GM12878 (cell line): ENCODE data around the gene LRRC61. TPM values are rescaled to one million over a fixed set of nuclear protein-coding genes. Genes with fewer than 3 reads are reported as not detected.

Experiments
- ATAC-seq: fragments of 200-7000 bp; cut with Tn5 transposase; 3 replicates; pipeline ENCODE4 v1.9.1; 2020; ENCODE audit warnings: mild to moderate bottlenecking, moderate library complexity
- BruUV-seq: library from RNA; stranded (reverse); fragments of 400-500 nt; replicated peaks from 2 replicates; lab custom pipeline; 2021; lab: Mats Ljungman, UMichigan
- CTCF ChIA-PET: fragments of 300-600 bp; sonication (Branson Sonifier 250); formaldehyde crosslinking; extraction: SDS; loops from one replicate; lab custom pipeline; 2021; ENCODE audit warnings: inconsistent platforms; lab: Yijun Ruan, JAX
- POLR2A ChIA-PET: fragments of 350-600 bp; formaldehyde crosslinking; extraction: SDS; loops from one replicate; lab custom pipeline; 2021; ENCODE audit warnings: inconsistent platforms; lab: Charles Lee
- RAD21 ChIA-PET: fragments of 300-600 bp; sonication (Branson Sonifier 250); formaldehyde crosslinking; loops from one replicate; lab custom pipeline; 2023; ENCODE audit warnings: antibody characterized with exemption; ENCODE audit not compliant: unreplicated experiment; lab: Charles Lee
- SMC1A ChIA-PET: fragments of 300-600 bp; sonication (Branson Sonifier 250); formaldehyde crosslinking; loops from one replicate; lab custom pipeline; 2023; ENCODE audit not compliant: unreplicated experiment, uncharacterized antibody; lab: Charles Lee
- DNase-seq: peaks from one replicate; pipeline ENCODE4 v3.0.0-alpha.2; 2011; ENCODE audit warnings: low read depth, low spot score
- FAIRE-seq: peaks from 3 replicates; lab custom pipeline; 2011; peaks lifted over from hg19 to GRCh38; lab: Jason Lieb, UNC
- H2AFZ ChIP-seq: 2 replicates; pipeline ENCODE4 v1.6.0; 2011; ENCODE audit warnings: low read depth, low read length, control low read depth; ENCODE audit not compliant: control insufficient read depth
- H3K27ac ChIP-seq: 2 replicates; pipeline ENCODE4 v1.5.1; 2011; ENCODE audit warnings: control low read depth; ENCODE audit not compliant: control insufficient read depth, insufficient read depth
- H3K27me3 ChIP-seq, 2 experiments: replicated peaks in 1 of 2; 2 replicates each; pipeline versions ENCODE4 v1.6.0 to v1.6.1; 2011; ENCODE audit warnings: low read length in 1 of 2; ENCODE audit not compliant: control insufficient read depth in 2 of 2, insufficient read depth in 2 of 2
- H3K36me3 ChIP-seq, 2 experiments: 2 replicates each; pipeline ENCODE4 v1.5.1; 2011; ENCODE audit warnings: low read length in 1 of 2; ENCODE audit not compliant: control insufficient read depth in 2 of 2, insufficient read depth in 2 of 2
- H3K4me1 ChIP-seq: 2 replicates; pipeline ENCODE4 v1.6.1; 2011; ENCODE audit warnings: mild to moderate bottlenecking, low read length, moderate library complexity, mixed read lengths; ENCODE audit not compliant: control insufficient read depth, insufficient read depth
- H3K4me2 ChIP-seq: 2 replicates; pipeline ENCODE4 v1.6.0; 2011; ENCODE audit warnings: control low read depth; ENCODE audit not compliant: control insufficient read depth, insufficient read depth
- H3K4me3 ChIP-seq: fragments of 200-600 bp; sonication (generic); 2 replicates; pipeline ENCODE4 v1.5.1; 2016
- H3K79me2 ChIP-seq: 2 replicates; pipeline ENCODE4 v1.6.0; 2011; ENCODE audit warnings: low read length; ENCODE audit not compliant: control insufficient read depth, insufficient read depth
- H3K9ac ChIP-seq: 2 replicates; pipeline ENCODE4 v1.8.0; 2011; ENCODE audit warnings: low read length, control low read depth, mixed read lengths; ENCODE audit not compliant: control insufficient read depth, insufficient read depth
- H3K9me3 ChIP-seq: replicated peaks from 3 replicates; pipeline ENCODE4 v1.5.1; 2011; ENCODE audit warnings: mild to moderate bottlenecking, low read length; ENCODE audit not compliant: control insufficient read depth, insufficient read depth
- H4K20me1 ChIP-seq: 2 replicates; pipeline ENCODE4 v1.6.0; 2011; ENCODE audit not compliant: control insufficient read depth, insufficient read depth
- BCL11A ChIP-seq: IDR thresholded peaks from 2 replicates; pipeline ENCODE4 v1.6.1; 2011; ENCODE audit warnings: low read depth, low read length
- CHD1 ChIP-seq: IDR thresholded peaks from 2 replicates; pipeline ENCODE4 v1.6.1; 2012; ENCODE audit warnings: low read depth, low read length, improper control_type of control experiment
- FOS ChIP-seq: IDR thresholded peaks from 3 replicates; pipeline ENCODE4 v1.6.1; 2011; ENCODE audit warnings: borderline replicate concordance; ENCODE audit not compliant: insufficient read length; ENCODE audit errors: extremely low read depth
- IRF3 ChIP-seq: fragments of 450-650 bp; IDR thresholded peaks from 2 replicates; pipeline ENCODE4 v1.6.1; 2014; ENCODE audit warnings: mild to moderate bottlenecking
- IRF4 ChIP-seq: IDR thresholded peaks from 2 replicates; pipeline ENCODE4 v1.6.1; 2011; ENCODE audit warnings: low read depth, low read length
- KAT2A ChIP-seq: conservative IDR thresholded peaks from 2 replicates; pipeline ENCODE4 v1.6.1; 2011; ENCODE audit warnings: low read depth, low read length; ENCODE audit not compliant: control insufficient read depth
- NBN ChIP-seq: fragments of 450-650 bp; IDR thresholded peaks from 2 replicates; pipeline ENCODE4 v1.6.1; 2016
- NR2C1 ChIP-seq: fragments of 450-650 bp; IDR thresholded peaks from 2 replicates; pipeline ENCODE4 v1.6.1; 2017; ENCODE audit warnings: antibody characterized with exemption, mild to moderate bottlenecking, moderate library complexity
- NR2F1 ChIP-seq: fragments of 450-650 bp; conservative IDR thresholded peaks from 2 replicates; pipeline ENCODE4 v1.6.1; 2017; ENCODE audit warnings: mild to moderate bottlenecking
- PAX8 ChIP-seq: fragments of 450-650 bp; IDR thresholded peaks from 2 replicates; pipeline ENCODE4 v1.6.1; 2017; ENCODE audit warnings: mild to moderate bottlenecking, moderate library complexity
- POLR2A ChIP-seq: IDR thresholded peaks from 2 replicates; pipeline ENCODE4 v1.6.1; 2011; ENCODE audit warnings: low read depth, mild to moderate bottlenecking, low read length
- POLR2AphosphoS2 ChIP-seq: IDR thresholded peaks from 2 replicates; pipeline ENCODE4 v1.6.1; 2011; ENCODE audit warnings: low read depth, mild to moderate bottlenecking, low read length, improper control_type of control experiment, moderate library complexity
- USF1 ChIP-seq: IDR thresholded peaks from 2 replicates; pipeline ENCODE4 v1.6.1; 2011; ENCODE audit warnings: borderline replicate concordance, low read depth, mild to moderate bottlenecking, moderate library complexity, mixed read lengths, low read length; ENCODE audit not compliant: insufficient read depth; ENCODE audit errors: extremely low read length
- YBX1 ChIP-seq: fragments of 450-650 bp; IDR thresholded peaks from 2 replicates; pipeline ENCODE4 v1.6.1; 2016; ENCODE audit warnings: antibody characterized with exemption
- ZBED1 ChIP-seq: IDR thresholded peaks from 2 replicates; pipeline ENCODE4 v1.6.1; 2016; ENCODE audit warnings: borderline replicate concordance
- ZNF24 ChIP-seq: fragments of 450-650 bp; IDR thresholded peaks from 2 replicates; pipeline ENCODE4 v1.6.1; 2017; ENCODE audit warnings: antibody characterized with exemption, mild to moderate bottlenecking
- WGBS: methylation state at CpG from one replicate; pipeline ENCODE4 v1.1.6; 2016; ENCODE audit warnings: low lambda C conversion rate; ENCODE audit not compliant: insufficient replicate concordance, insufficient coverage; ENCODE audit errors: missing lambda C conversion rate; 5-methylcytosine and 5-hydroxymethylcytosine counted together
- in situ Hi-C: fragments of 300-500 bp; cut with MboI; formaldehyde crosslinking; loops from 9 replicates; pipeline ENCODE4 v1.14.3; 2018; ENCODE audit warnings: mixed read lengths
- intact Hi-C: fragments of 100-400 bp; cut with micrococcal nuclease; formaldehyde crosslinking; loops from one replicate; pipeline ENCODE4 v1.14.2; 2022; ENCODE audit not compliant: unreplicated experiment
- polyA plus RNA-seq, 11 experiments: library from polyadenylated mRNA; depleted of rRNA in 4 of 11; unstranded in 6 of 11; stranded (reverse) in 5 of 11; fragments of >200 nt; fragmentation: Nextera tagmentation in 4 of 11; fragmentation: Illumina TruSeq in 1 of 11; extraction: Ambion mirVana in 4 of 11; extraction: Trizol in 1 of 11; gene quantifications; 1 replicate in 1 of 11; 2 replicates in 10 of 11; pipeline versions ENCODE4 v1.2.1 to v1.2.3, GENCODE V29; 2011 to 2016; ENCODE audit warnings: inconsistent platforms in 2 of 11, missing spikeins in 2 of 11, low read depth in 1 of 11
- total RNA-seq, 4 experiments: library from RNA; depleted of rRNA in 3 of 4; stranded (reverse); fragments of >200 nt in 3 of 4; fragmentation: Illumina TruSeq in 1 of 4; extraction: Trizol in 1 of 4; gene quantifications; 2 replicates each; pipeline versions ENCODE4 v1.2.1 to v1.2.3, GENCODE V29; 2013 to 2021
- TF ChIP-seq, protein P1 (sequence below): fragments of 450-650 bp; IDR thresholded peaks from 2 replicates; pipeline ENCODE4 v1.6.1; 2017; ENCODE audit warnings: mild to moderate bottlenecking
- TF ChIP-seq, protein P2 (sequence below): fragments of 450-650 bp; IDR thresholded peaks from 2 replicates; pipeline ENCODE4 v1.6.1; 2017; ENCODE audit warnings: mild to moderate bottlenecking, moderate library complexity

Gene LRRC61
- total and polyA plus RNA-seq, 10 of the 15 experiments (the other 5 are each of a cell fraction or from before 2014, with no cell fraction given): 1.4 to 54.2 (median 21.8) TPM

DNA sequence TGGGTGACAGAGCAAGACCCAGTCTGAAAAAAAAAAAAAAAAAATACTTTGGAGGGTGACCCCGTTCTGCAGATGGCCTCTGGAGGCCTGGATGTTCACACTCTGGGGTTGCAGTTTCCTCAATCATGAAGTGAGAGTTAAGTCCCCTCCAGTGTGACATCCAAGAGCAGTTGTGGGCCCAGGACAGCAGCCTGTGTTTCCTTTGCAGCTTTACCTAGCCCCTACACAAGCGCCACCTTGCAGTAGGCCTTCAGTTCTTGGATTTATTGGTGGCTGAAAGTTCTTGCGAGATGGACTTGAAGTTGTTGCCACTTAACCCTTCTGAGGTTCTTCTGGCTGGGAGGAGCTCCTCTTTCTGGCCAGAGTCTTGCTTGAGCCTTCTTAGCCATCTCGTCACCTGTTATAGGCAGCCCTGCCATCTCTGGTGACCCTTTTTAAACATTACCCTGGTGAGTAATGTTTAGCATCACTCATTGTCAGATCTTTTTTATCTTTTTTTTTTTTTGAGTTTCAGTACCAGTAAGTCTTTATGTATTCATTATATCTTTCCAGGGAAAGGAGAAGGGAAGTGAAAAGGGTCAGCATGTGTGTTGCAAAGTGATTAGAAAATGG lies 3.6 kb downstream of the LRRC61 start:
- Histone ChIP-seq H3K79me2 (peaks cover 34% of the 10 kb centered on the region), H2AFZ (no peak overlapping the region), H3K9ac (no peak overlapping the region), H3K4me1 (peaks cover 7% of the 10 kb centered on the region; the same call in 1 of the 2 replicates), H3K4me2 (no peak overlapping the region; the same call in 1 of the 2 replicates), H3K27ac (no peak overlapping the region), H3K36me3 (peaks cover 6 to 20% of the 10 kb centered on the region in 2 experiments), H4K20me1 (no peaks in the 10 kb centered on the region), H3K27me3 (no peaks in the 10 kb centered on the region), H3K4me3 (no peak overlapping the region), H3K9me3 (no peaks in the 10 kb centered on the region)
- WGBS: 91% methylated on average over 4 of the region's 4 CpGs
- no peak for DNase-seq
- CTCF ChIA-PET: interaction anchor here (0.7 to 1.3 kb wide), 5 partner anchors 18 to 107 kb away, joined by 3 to 5 read pairs (median 4); no protein-coding TSS in a partner anchor
- no peak for ATAC-seq
- no peak for FAIRE-seq
- POLR2A ChIA-PET: no interaction called here
- intact Hi-C loops: no loop called here
- no TSS peak for BruUV-seq
- RAD21 ChIA-PET: interaction anchor here (0.8 to 1.1 kb wide), 3 partner anchors 28 to 126 kb away, joined by 3 to 7 read pairs (median 3); no protein-coding TSS in a partner anchor
- in situ Hi-C loops: no loop called here
- SMC1A ChIA-PET: interaction anchor here (1.0 to 2.0 kb wide), 3 partner anchors 17 to 48 kb away, joined by 3 to 7 read pairs (median 4); no protein-coding TSS in a partner anchor
- TF ChIP-seq BCL11A (no peak), NBN (no peak), POLR2A (no peak), USF1 (no peak), POLR2AphosphoS2 (no peak), IRF4 (no peak), KAT2A (no peak), NR2F1 (no peak), PAX8 (no peak), IRF3 (no peak), ZNF24 (no peak), YBX1 (no peak), ZBED1 (no peak), FOS (no peak), CHD1 (no peak), NR2C1 (no peak)
- TF ChIP-seq, protein P1, sequence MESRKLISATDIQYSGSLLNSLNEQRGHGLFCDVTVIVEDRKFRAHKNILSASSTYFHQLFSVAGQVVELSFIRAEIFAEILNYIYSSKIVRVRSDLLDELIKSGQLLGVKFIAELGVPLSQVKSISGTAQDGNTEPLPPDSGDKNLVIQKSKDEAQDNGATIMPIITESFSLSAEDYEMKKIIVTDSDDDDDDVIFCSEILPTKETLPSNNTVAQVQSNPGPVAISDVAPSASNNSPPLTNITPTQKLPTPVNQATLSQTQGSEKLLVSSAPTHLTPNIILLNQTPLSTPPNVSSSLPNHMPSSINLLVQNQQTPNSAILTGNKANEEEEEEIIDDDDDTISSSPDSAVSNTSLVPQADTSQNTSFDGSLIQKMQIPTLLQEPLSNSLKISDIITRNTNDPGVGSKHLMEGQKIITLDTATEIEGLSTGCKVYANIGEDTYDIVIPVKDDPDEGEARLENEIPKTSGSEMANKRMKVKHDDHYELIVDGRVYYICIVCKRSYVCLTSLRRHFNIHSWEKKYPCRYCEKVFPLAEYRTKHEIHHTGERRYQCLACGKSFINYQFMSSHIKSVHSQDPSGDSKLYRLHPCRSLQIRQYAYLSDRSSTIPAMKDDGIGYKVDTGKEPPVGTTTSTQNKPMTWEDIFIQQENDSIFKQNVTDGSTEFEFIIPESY: no peak
- TF ChIP-seq, protein P2, sequence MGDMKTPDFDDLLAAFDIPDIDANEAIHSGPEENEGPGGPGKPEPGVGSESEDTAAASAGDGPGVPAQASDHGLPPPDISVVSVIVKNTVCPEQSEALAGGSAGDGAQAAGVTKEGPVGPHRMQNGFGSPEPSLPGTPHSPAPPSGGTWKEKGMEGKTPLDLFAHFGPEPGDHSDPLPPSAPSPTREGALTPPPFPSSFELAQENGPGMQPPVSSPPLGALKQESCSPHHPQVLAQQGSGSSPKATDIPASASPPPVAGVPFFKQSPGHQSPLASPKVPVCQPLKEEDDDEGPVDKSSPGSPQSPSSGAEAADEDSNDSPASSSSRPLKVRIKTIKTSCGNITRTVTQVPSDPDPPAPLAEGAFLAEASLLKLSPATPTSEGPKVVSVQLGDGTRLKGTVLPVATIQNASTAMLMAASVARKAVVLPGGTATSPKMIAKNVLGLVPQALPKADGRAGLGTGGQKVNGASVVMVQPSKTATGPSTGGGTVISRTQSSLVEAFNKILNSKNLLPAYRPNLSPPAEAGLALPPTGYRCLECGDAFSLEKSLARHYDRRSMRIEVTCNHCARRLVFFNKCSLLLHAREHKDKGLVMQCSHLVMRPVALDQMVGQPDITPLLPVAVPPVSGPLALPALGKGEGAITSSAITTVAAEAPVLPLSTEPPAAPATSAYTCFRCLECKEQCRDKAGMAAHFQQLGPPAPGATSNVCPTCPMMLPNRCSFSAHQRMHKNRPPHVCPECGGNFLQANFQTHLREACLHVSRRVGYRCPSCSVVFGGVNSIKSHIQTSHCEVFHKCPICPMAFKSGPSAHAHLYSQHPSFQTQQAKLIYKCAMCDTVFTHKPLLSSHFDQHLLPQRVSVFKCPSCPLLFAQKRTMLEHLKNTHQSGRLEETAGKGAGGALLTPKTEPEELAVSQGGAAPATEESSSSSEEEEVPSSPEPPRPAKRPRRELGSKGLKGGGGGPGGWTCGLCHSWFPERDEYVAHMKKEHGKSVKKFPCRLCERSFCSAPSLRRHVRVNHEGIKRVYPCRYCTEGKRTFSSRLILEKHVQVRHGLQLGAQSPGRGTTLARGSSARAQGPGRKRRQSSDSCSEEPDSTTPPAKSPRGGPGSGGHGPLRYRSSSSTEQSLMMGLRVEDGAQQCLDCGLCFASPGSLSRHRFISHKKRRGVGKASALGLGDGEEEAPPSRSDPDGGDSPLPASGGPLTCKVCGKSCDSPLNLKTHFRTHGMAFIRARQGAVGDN: no peak
